ENCODE data around the gene FBH1. TPM values are rescaled to one million over a fixed set of nuclear protein-coding genes. Genes with fewer than 3 reads are reported as not detected.
"Not testable (repeated sequence)": the region's sequence is repeated elsewhere in the genome, so short reads cannot be mapped to it uniquely, and the experiment has no call there.

The FBH1 gene
- total RNA-seq, 1 donor from 2014 or later: 37.7 TPM

DNA sequence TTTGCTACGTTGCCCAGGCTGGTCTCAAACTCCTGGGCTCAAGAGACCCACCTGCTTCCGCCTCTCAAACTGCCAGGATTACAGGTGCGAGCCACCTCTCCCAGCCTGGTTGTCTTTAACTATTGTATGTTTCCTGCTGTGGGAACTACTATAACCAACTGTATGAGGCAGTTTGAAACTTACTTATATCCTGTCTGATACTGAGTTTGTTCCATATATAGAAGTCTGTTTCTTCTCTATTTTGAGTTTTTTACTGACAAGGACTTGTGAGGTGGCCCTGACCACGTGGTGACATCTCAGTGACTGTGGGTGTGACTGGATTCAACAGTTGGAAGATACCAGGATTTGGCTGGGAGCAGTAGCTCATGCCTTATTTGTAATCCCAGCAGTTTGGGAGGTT is 14.2 kb downstream of the FBH1 start:
- no peak overlapping the region for H3K4me2 ChIP-seq
- no peaks in the 10 kb centered on the region for H3K4me1 ChIP-seq
- no peak overlapping the region for H3K4me3 Mint-ChIP-seq
- peaks cover 8% of the 10 kb centered on the region for H4K20me1 ChIP-seq (ENCODE audit: low read depth)
- TF ChIP-seq, protein P1, sequence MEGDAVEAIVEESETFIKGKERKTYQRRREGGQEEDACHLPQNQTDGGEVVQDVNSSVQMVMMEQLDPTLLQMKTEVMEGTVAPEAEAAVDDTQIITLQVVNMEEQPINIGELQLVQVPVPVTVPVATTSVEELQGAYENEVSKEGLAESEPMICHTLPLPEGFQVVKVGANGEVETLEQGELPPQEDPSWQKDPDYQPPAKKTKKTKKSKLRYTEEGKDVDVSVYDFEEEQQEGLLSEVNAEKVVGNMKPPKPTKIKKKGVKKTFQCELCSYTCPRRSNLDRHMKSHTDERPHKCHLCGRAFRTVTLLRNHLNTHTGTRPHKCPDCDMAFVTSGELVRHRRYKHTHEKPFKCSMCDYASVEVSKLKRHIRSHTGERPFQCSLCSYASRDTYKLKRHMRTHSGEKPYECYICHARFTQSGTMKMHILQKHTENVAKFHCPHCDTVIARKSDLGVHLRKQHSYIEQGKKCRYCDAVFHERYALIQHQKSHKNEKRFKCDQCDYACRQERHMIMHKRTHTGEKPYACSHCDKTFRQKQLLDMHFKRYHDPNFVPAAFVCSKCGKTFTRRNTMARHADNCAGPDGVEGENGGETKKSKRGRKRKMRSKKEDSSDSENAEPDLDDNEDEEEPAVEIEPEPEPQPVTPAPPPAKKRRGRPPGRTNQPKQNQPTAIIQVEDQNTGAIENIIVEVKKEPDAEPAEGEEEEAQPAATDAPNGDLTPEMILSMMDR (IDR thresholded peaks at IDR 0.05): no peak
- TF ChIP-seq EZH2phosphoT487 (IDR thresholded peaks at IDR 0.05) (no peak), EZH2 (IDR thresholded peaks at IDR 0.05) (no peak)
- no peak overlapping the region for H3K27ac ChIP-seq
- no peak for DNase-seq (ENCODE audit: low spot score)
- H3K36me3 Mint-ChIP-seq: peaks cover 23% of the 10 kb centered on the region
- no peak overlapping the region for H2AFZ ChIP-seq (replicated peaks)
- H3K36me3 ChIP-seq: no peaks in the 10 kb centered on the region
- no peaks in the 10 kb centered on the region for H3K9me3 ChIP-seq (ENCODE audit: low read depth)
- peaks cover 2% of the 10 kb centered on the region for H3K27me3 Mint-ChIP-seq (ENCODE audit: insufficient read depth, low read depth)
- H3K27ac Mint-ChIP-seq: no peak overlapping the region
- no peaks in the 10 kb centered on the region for H3F3A ChIP-seq (ENCODE audit: low read depth)
- H3K9me3 Mint-ChIP-seq: no peaks in the 10 kb centered on the region
- no peaks in the 10 kb centered on the region for H3K27me3 ChIP-seq
- H3K4me1 Mint-ChIP-seq: no peaks in the 10 kb centered on the region
- no peak overlapping the region for H3K4me3 ChIP-seq
- H3K9ac ChIP-seq: no peak overlapping the region
- H3K79me2 ChIP-seq (ENCODE audit: low read depth): peaks cover 69% of the 10 kb centered on the region

DNA sequence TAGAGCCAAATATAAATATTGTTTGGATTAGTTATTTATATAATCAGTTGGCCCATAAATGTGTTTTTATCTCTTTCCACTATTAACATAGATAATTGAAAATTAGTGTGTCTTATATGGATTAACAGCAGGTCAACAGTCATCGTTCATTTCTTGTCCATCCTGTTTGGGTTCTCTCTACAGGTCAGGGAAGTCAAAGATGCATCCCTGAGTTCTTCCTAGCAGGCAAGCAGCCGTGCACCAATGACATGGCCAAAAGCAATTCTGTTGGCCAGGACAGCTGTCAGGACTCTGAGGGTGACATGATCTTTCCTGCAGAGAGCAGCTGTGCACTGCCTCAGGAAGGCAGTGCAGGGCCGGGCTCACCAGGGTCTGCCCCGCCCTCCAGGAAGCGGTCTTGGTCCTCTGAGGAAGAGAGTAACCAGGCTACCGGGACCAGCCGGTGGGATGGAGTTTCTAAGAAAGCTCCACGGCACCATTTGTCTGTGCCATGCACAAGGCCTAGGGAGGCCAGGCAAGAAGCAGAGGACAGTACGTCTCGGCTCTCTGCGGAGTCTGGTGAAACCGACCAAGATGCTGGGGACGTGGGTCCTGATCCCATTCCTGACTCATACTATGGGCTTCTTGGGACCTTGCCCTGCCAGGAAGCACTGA is 15.9 kb downstream of the FBH1 start:
- Histone ChIP-seq H3K4me2 (no peak overlapping the region), H3K27ac (no peak overlapping the region)
- peaks cover 2% of the 10 kb centered on the region for H3K27me3 Mint-ChIP-seq (ENCODE audit: insufficient read depth, low read depth)

DNA sequence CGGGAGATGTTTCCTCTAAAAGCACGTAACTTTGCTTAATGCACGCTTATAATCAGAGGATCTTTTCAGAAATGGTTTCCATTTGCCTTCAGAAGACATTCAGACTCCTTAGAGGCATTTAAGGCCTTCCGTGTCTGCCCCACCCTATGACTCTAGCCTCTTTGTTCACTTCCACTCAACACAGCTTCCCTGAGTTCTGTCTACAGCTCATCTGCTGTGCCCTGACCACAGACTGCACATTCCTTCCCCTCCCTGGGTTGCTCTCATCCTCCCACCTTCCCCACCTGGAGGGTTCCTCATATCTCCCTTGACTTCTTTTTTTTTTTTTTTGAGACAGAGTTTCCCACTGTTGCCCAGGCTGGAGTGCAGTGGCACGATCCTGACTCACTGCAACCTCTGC is 16.6 kb downstream of the FBH1 start:
- no peak overlapping the region for H3K27ac ChIP-seq
- H3K36me3 Mint-ChIP-seq: peaks cover 30% of the 10 kb centered on the region

More for the DNA sequence above, 15.9 kb downstream of the FBH1 start:
- Mint-ChIP-seq H3K9me3 (no peaks in the 10 kb centered on the region), H3K4me1 (no peaks in the 10 kb centered on the region), H3K4me3 (no peak overlapping the region), H3K36me3 (peaks cover 28% of the 10 kb centered on the region), H3K27ac (no peak overlapping the region)
- no peak for DNase-seq (ENCODE audit: low spot score)
- Histone ChIP-seq H2AFZ (replicated peaks) (no peak overlapping the region), H3K4me3 (no peak overlapping the region), H4K20me1 (ENCODE audit: low read depth) (peaks cover 8% of the 10 kb centered on the region), H3K4me1 (no peaks in the 10 kb centered on the region), H3K27me3 (no peaks in the 10 kb centered on the region), H3K36me3 (no peaks in the 10 kb centered on the region), H3K9me3 (ENCODE audit: low read depth) (no peaks in the 10 kb centered on the region), H3F3A (ENCODE audit: low read depth) (no peaks in the 10 kb centered on the region), H3K9ac (no peak overlapping the region), H3K79me2 (ENCODE audit: low read depth) (peaks cover 52% of the 10 kb centered on the region)
- TF ChIP-seq EZH2 (IDR thresholded peaks at IDR 0.05) (no peak), EZH2phosphoT487 (IDR thresholded peaks at IDR 0.05) (no peak)
- TF ChIP-seq, protein P1 (IDR thresholded peaks at IDR 0.05): no peak

DNA sequence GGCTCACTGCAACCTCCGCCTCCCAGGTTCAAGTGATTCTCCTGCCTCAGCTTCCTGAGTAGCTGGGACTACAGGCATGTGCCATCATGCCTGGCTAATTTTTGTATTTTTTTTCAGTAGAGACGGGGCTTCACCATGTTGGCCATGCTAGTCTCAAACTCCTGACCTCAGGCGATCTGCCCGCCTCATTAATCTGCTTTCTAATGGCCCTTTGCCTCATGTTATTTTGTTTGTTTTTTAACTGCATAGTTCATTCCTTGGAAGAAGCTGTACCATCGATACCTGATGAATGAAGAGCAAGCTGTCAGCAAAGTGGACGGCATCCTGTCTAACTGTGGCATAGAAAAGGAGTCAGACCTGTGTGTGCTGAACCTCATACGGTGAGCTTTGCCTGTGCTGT is 18.6 kb downstream of the FBH1 start:
- not testable (repeated sequence) for H4K20me1 ChIP-seq (ENCODE audit: low read depth); H3K4me3 ChIP-seq; H3K27me3 Mint-ChIP-seq (ENCODE audit: insufficient read depth, low read depth); H3K36me3 ChIP-seq; H3K27ac ChIP-seq; DNase-seq (ENCODE audit: low spot score); H3K4me3 Mint-ChIP-seq; H2AFZ ChIP-seq (replicated peaks); H3K27me3 ChIP-seq; H3K9ac ChIP-seq; H3F3A ChIP-seq (ENCODE audit: low read depth); H3K9me3 ChIP-seq (ENCODE audit: low read depth); H3K27ac Mint-ChIP-seq; H3K9me3 Mint-ChIP-seq; H3K4me1 ChIP-seq; H3K4me1 Mint-ChIP-seq; H3K4me2 ChIP-seq
- H3K36me3 Mint-ChIP-seq: peaks cover 38% of the 10 kb centered on the region
- peaks cover 28% of the 10 kb centered on the region for H3K79me2 ChIP-seq (ENCODE audit: low read depth)

More for the DNA sequence above, 16.6 kb downstream of the FBH1 start:
- no peak for DNase-seq (ENCODE audit: low spot score)
- peaks cover 8% of the 10 kb centered on the region for H4K20me1 ChIP-seq (ENCODE audit: low read depth)
- Mint-ChIP-seq H3K4me3 (no peak overlapping the region), H3K4me1 (no peaks in the 10 kb centered on the region), H3K27ac (no peak overlapping the region), H3K27me3 (ENCODE audit: insufficient read depth, low read depth) (peaks cover 2% of the 10 kb centered on the region), H3K9me3 (no peaks in the 10 kb centered on the region)
- no peak overlapping the region for H3K4me3 ChIP-seq
- TF ChIP-seq, protein P1 (IDR thresholded peaks at IDR 0.05): no peak
- no peak overlapping the region for H3K9ac ChIP-seq
- H3K4me2 ChIP-seq: no peak overlapping the region
- no peaks in the 10 kb centered on the region for H3K4me1 ChIP-seq
- H2AFZ ChIP-seq (replicated peaks): no peak overlapping the region
- peaks cover 45% of the 10 kb centered on the region for H3K79me2 ChIP-seq (ENCODE audit: low read depth)
- no peaks in the 10 kb centered on the region for H3F3A ChIP-seq (ENCODE audit: low read depth)
- H3K36me3 ChIP-seq: no peaks in the 10 kb centered on the region
- no peaks in the 10 kb centered on the region for H3K27me3 ChIP-seq
- H3K9me3 ChIP-seq (ENCODE audit: low read depth): no peaks in the 10 kb centered on the region

Data from neural progenitor cell (in vitro differentiated cells).